Activated T-helper 17 cell treated with anti-CD3 and anti-CD28 coated beads, Interleukin-2, amount 50 U/mL, for 72 hours (primary cell): ENCODE data around the gene ACOX3. TPM values are rescaled to one million over a fixed set of nuclear protein-coding genes. Genes with fewer than 3 reads are reported as not detected.
"Not testable (repeated sequence)": the region's sequence is repeated elsewhere in the genome, so short reads cannot be mapped to it uniquely, and the experiment has no call there.

Experiments used
- ATAC-seq: fragments of 150-1000 bp; cut with Tn5 transposase; replicated peaks from 2 replicates; pipeline ENCODE4 v1.10.0; 2021; ENCODE audit warnings: mild to moderate bottlenecking, moderate library complexity
- H3K27ac Mint-ChIP-seq: one replicate; pipeline ENCODE4 v1.8.0; 2022; ENCODE audit warnings: mixed read lengths
- H3K27me3 Mint-ChIP-seq: one replicate; pipeline ENCODE4 v1.8.0; 2022; ENCODE audit warnings: mixed read lengths
- H3K36me3 Mint-ChIP-seq: one replicate; pipeline ENCODE4 v1.8.0; 2022; ENCODE audit warnings: low read depth, mild to moderate bottlenecking, mixed read lengths
- H3K4me1 Mint-ChIP-seq: one replicate; pipeline ENCODE4 v1.8.0; 2022; ENCODE audit warnings: mixed read lengths
- H3K4me3 Mint-ChIP-seq: one replicate; pipeline ENCODE4 v1.8.0; 2022; ENCODE audit warnings: mild to moderate bottlenecking, mixed read lengths
- H3K9me3 Mint-ChIP-seq: one replicate; pipeline ENCODE4 v1.8.0; 2022; ENCODE audit warnings: mixed read lengths
- total RNA-seq, 2 donors: library from RNA; stranded (reverse); gene quantifications; one replicate each; pipeline ENCODE4 v1.2.3, GENCODE V29; 2022

The ACOX3 gene
- total RNA-seq, 2 donors from 2014 or later, result 34.4 to 63.6 TPM

GRCh38 chr4:8341691-8342090, 98.8 kb downstream of the ACOX3 start:
- peaks cover 7% of the 10 kb centered on the region for H3K27me3 Mint-ChIP-seq
- H3K4me3 Mint-ChIP-seq, result no peak overlapping the region
- H3K9me3 Mint-ChIP-seq, result peaks cover 3% of the 10 kb centered on the region
- no peaks in the 10 kb centered on the region for H3K4me1 Mint-ChIP-seq
- H3K36me3 Mint-ChIP-seq, result no peaks in the 10 kb centered on the region
- ATAC-seq, result no peak
- H3K27ac Mint-ChIP-seq, result no peak overlapping the region

- not testable (repeated sequence) for H3K4me3 Mint-ChIP-seq, ATAC-seq, H3K27ac Mint-ChIP-seq, H3K36me3 Mint-ChIP-seq, H3K27me3 Mint-ChIP-seq, H3K9me3 Mint-ChIP-seq, H3K4me1 Mint-ChIP-seq
Observed at GRCh38 chr4:8341281-8341680, 99.2 kb downstream of the ACOX3 start.

GRCh38 chr4:8340781-8341241, 99.7 kb downstream of the ACOX3 start:
- no peaks in the 10 kb centered on the region for H3K4me1 Mint-ChIP-seq
- H3K27me3 Mint-ChIP-seq, result peaks cover 8% of the 10 kb centered on the region
- H3K9me3 Mint-ChIP-seq, result peaks cover 10% of the 10 kb centered on the region
- H3K36me3 Mint-ChIP-seq, result no peaks in the 10 kb centered on the region
- ATAC-seq, result no peak
- no peak overlapping the region for H3K4me3 Mint-ChIP-seq
- H3K27ac Mint-ChIP-seq, result no peak overlapping the region

- Mint-ChIP-seq H3K4me1 (no peaks in the 10 kb centered on the region), H3K27me3 (peaks cover 8% of the 10 kb centered on the region), H3K36me3 (no peaks in the 10 kb centered on the region), H3K4me3 (no peak overlapping the region), H3K27ac (no peak overlapping the region), H3K9me3 (peaks cover 14% of the 10 kb centered on the region)
- ATAC-seq, result no peak
Observed at GRCh38 chr4:8338351-8338961, 102.1 kb downstream of the ACOX3 start.

- peaks cover 4% of the 10 kb centered on the region for H3K27me3 Mint-ChIP-seq
- no peaks in the 10 kb centered on the region for H3K4me1 Mint-ChIP-seq
- peaks cover 14% of the 10 kb centered on the region for H3K9me3 Mint-ChIP-seq
- H3K4me3 Mint-ChIP-seq, result no peak overlapping the region
- no peak for ATAC-seq
- no peak overlapping the region for H3K27ac Mint-ChIP-seq
- H3K36me3 Mint-ChIP-seq, result no peaks in the 10 kb centered on the region
Observed at GRCh38 chr4:8336412-8337075, 104.0 kb downstream of the ACOX3 start.

GRCh38 chr4:8335848-8336247, 104.7 kb downstream of the ACOX3 start:
- Mint-ChIP-seq H3K9me3 (peaks cover 14% of the 10 kb centered on the region), H3K4me1 (no peaks in the 10 kb centered on the region), H3K4me3 (no peak overlapping the region)

GRCh38 chr4:8334786-8335460, 105.6 kb downstream of the ACOX3 start:
- Mint-ChIP-seq H3K36me3 (no peaks in the 10 kb centered on the region), H3K9me3 (peaks cover 14% of the 10 kb centered on the region), H3K4me3 (no peak overlapping the region), H3K27ac (no peak overlapping the region), H3K27me3 (peaks cover 4% of the 10 kb centered on the region), H3K4me1 (no peaks in the 10 kb centered on the region)
- ATAC-seq, result no peak

More at GRCh38 chr4:8335848-8336247, 104.7 kb downstream of the ACOX3 start:
- Mint-ChIP-seq H3K36me3 (no peaks in the 10 kb centered on the region), H3K27me3 (peaks cover 4% of the 10 kb centered on the region), H3K27ac (no peak overlapping the region)
- ATAC-seq, result no peak

- no peaks in the 10 kb centered on the region for H3K36me3 Mint-ChIP-seq
- peaks cover 14% of the 10 kb centered on the region for H3K9me3 Mint-ChIP-seq
- no peaks in the 10 kb centered on the region for H3K4me1 Mint-ChIP-seq
- ATAC-seq, result no peak
- no peak overlapping the region for H3K27ac Mint-ChIP-seq
- no peak overlapping the region for H3K4me3 Mint-ChIP-seq
- H3K27me3 Mint-ChIP-seq, result peaks cover 4% of the 10 kb centered on the region
Observed at GRCh38 chr4:8333726-8334460, 106.6 kb downstream of the ACOX3 start.

- Mint-ChIP-seq H3K36me3 (no peaks in the 10 kb centered on the region), H3K4me3 (no peak overlapping the region), H3K4me1 (no peaks in the 10 kb centered on the region), H3K27ac (no peak overlapping the region), H3K27me3 (peaks cover 4% of the 10 kb centered on the region), H3K9me3 (peaks cover 14% of the 10 kb centered on the region)
- ATAC-seq, result no peak
Observed at GRCh38 chr4:8332891-8333331, 107.6 kb downstream of the ACOX3 start.

- Mint-ChIP-seq H3K4me3 (no peak overlapping the region), H3K27ac (no peak overlapping the region), H3K27me3 (peaks cover 4% of the 10 kb centered on the region), H3K36me3 (no peaks in the 10 kb centered on the region), H3K4me1 (no peaks in the 10 kb centered on the region), H3K9me3 (peaks cover 14% of the 10 kb centered on the region)
- no peak for ATAC-seq
Observed at GRCh38 chr4:8332038-8332857, 108.3 kb downstream of the ACOX3 start.

- Mint-ChIP-seq H3K27ac (no peak overlapping the region), H3K27me3 (no peaks in the 10 kb centered on the region), H3K4me1 (no peaks in the 10 kb centered on the region), H3K9me3 (peaks cover 10% of the 10 kb centered on the region), H3K36me3 (no peaks in the 10 kb centered on the region), H3K4me3 (no peak overlapping the region)
- no peak for ATAC-seq
Observed at GRCh38 chr4:8331575-8331955, 109.0 kb downstream of the ACOX3 start.

GRCh38 chr4:8330821-8331574, 109.5 kb downstream of the ACOX3 start:
- Mint-ChIP-seq H3K36me3 (no peaks in the 10 kb centered on the region), H3K4me1 (no peaks in the 10 kb centered on the region), H3K27me3 (no peaks in the 10 kb centered on the region), H3K4me3 (no peak overlapping the region), H3K9me3 (peaks cover 6% of the 10 kb centered on the region), H3K27ac (no peak overlapping the region)
- ATAC-seq, result no peak
